ENCODE measurements around the gene RNF214. TPM values are rescaled to one million over a fixed set of nuclear protein-coding genes. Genes with fewer than 3 reads are reported as not detected.

RNF214 gene
- total and polyA plus RNA-seq, 2 of the 13 experiments (the other 11 are each of a cell fraction or from before 2014, with no cell fraction given) = 10.7 to 12.6 TPM

DNA sequence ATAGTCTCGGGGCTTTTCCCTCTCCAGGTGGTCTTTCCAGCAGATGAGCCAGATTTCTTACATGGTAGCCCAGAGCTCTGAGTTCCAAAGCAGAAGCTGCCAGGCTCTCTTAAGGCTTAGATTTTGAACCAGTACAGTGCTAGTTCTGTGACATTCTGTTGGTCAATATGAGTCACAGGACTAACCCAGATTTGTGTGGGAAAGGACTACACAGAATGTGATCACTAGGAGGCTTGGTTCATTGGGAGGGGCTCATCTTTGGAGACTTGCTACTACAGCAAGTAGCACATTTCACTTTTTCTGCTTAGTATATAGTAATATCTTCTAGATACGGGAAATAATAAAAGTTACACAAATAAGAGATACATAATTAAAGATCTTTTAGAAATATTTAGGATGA, 24.1 kb downstream of the RNF214 start:
- no peak for DNase-seq (ENCODE audit: low spot score)
- no peaks in the 10 kb centered on the region for H3K27me3 ChIP-seq (ENCODE audit: control insufficient read depth in 1 of 2, insufficient read depth in 2 of 2, low read length in 2 of 2)
- no peaks in the 10 kb centered on the region for H3K79me2 ChIP-seq (ENCODE audit: insufficient read depth, low read length)
- H3K9ac ChIP-seq (ENCODE audit: insufficient read depth, low read depth, low read length) = no peak overlapping the region
- H3K36me3 ChIP-seq (replicated peaks in 1 of 2; ENCODE audit: control insufficient read depth in 1 of 2, insufficient read depth in 2 of 2, low read length in 2 of 2) = peaks cover 2 to 3% of the 10 kb centered on the region in 2 experiments; a peak in 3 of 5 replicates
- intact Hi-C loops (cut with micrococcal nuclease; ENCODE audit: unreplicated experiment) = no loop called here
- CTCF ChIA-PET (ENCODE audit: low intra/inter-chr PET ratio, low total read pairs) = no interaction called here
- BruUV-seq (replicated peaks) = no TSS peak
- no peak for FAIRE-seq
- no peak for ATAC-seq
- H3K4me1 ChIP-seq (ENCODE audit: insufficient read depth, low read length) = no peaks in the 10 kb centered on the region
- no peak overlapping the region for H3K4me3 ChIP-seq (replicated peaks in 1 of 3; ENCODE audit: insufficient read depth in 1 of 3, low read depth in 2 of 3, low read length in 3 of 3)
- POLR2A ChIA-PET = no interaction called here
- H3K4me2 ChIP-seq (ENCODE audit: low read depth, low read length) = no peak overlapping the region
- H3K9me3 ChIP-seq (ENCODE audit: low read length) = no peaks in the 10 kb centered on the region
- WGBS (ENCODE audit: low lambda C conversion rate) = 50% methylated on average over 2 of the region's 2 CpGs
- H2AFZ ChIP-seq (ENCODE audit: low read length) = no peak overlapping the region
- TF ChIP-seq MED1 (CRISPR knock-in tag; IDR thresholded peaks at IDR 0.05) (no peak), ELF4 (CRISPR knock-in tag; IDR thresholded peaks at IDR 0.05; ENCODE audit: borderline replicate concordance) (no peak), RXRB (CRISPR knock-in tag; IDR thresholded peaks at IDR 0.05; ENCODE audit: borderline replicate concordance) (no peak), NFYC (CRISPR knock-in tag; IDR thresholded peaks at IDR 0.05) (no peak), ZNF260 (CRISPR knock-in tag; IDR thresholded peaks at IDR 0.05; ENCODE audit: borderline replicate concordance, low read depth) (no peak), NR2F2 (IDR thresholded peaks at IDR 0.05; ENCODE audit: borderline replicate concordance, low read depth) (no peak), FOXA3 (CRISPR knock-in tag; IDR thresholded peaks at IDR 0.05) (no peak), ZNF644 (CRISPR knock-in tag; IDR thresholded peaks at IDR 0.05; ENCODE audit: low read depth) (no peak), RBM22 (optimal IDR thresholded peaks at IDR 0.05; ENCODE audit: low read length) (no peak), SYNCRIP (IDR thresholded peaks at IDR 0.05; ENCODE audit: insufficient read depth, low read depth, low read length) (no peak), TSC22D2 (CRISPR knock-in tag; IDR thresholded peaks at IDR 0.05; ENCODE audit: borderline replicate concordance) (no peak), ZNF605 (CRISPR knock-in tag; IDR thresholded peaks at IDR 0.05) (no peak), ZNF761 (CRISPR knock-in tag; conservative IDR thresholded peaks at IDR 0.05) (no peak), YY1 (IDR thresholded peaks at IDR 0.05; ENCODE audit: insufficient read depth, insufficient replicate concordance, low read depth, low read length) (no peak), RFX5 (IDR thresholded peaks at IDR 0.05; ENCODE audit: low read depth, low read length) (no peak)
- TF ChIP-seq, protein P1, sequence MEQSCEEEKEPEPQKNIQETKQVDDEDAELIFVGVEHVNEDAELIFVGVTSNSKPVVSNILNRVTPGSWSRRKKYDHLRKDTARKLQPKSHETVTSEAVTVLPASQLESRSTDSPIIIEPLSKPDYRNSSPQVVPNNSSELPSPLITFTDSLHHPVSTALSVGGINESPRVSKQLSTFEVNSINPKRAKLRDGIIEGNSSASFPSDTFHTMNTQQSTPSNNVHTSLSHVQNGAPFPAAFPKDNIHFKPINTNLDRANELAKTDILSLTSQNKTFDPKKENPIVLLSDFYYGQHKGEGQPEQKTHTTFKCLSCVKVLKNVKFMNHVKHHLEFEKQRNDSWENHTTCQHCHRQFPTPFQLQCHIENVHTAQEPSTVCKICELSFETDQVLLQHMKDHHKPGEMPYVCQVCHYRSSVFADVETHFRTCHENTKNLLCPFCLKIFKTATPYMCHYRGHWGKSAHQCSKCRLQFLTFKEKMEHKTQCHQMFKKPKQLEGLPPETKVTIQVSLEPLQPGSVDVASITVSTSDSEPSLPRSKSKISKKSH (CRISPR knock-in tag; IDR thresholded peaks at IDR 0.05; ENCODE audit: borderline replicate concordance) = no peak
- TF ChIP-seq, protein P2, sequence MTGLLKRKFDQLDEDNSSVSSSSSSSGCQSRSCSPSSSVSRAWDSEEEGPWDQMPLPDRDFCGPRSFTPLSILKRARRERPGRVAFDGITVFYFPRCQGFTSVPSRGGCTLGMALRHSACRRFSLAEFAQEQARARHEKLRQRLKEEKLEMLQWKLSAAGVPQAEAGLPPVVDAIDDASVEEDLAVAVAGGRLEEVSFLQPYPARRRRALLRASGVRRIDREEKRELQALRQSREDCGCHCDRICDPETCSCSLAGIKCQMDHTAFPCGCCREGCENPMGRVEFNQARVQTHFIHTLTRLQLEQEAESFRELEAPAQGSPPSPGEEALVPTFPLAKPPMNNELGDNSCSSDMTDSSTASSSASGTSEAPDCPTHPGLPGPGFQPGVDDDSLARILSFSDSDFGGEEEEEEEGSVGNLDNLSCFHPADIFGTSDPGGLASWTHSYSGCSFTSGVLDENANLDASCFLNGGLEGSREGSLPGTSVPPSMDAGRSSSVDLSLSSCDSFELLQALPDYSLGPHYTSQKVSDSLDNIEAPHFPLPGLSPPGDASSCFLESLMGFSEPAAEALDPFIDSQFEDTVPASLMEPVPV (CRISPR knock-in tag; IDR thresholded peaks at IDR 0.05) = no peak
- H3K27ac ChIP-seq (ENCODE audit: extremely low read length, insufficient read depth, low read length) = no peak overlapping the region
- in situ Hi-C loops (cut with HindIII; ENCODE audit: extremely low pct_ligation_motif_present, low pct_unique_long_range_greater_than_20kb) = no loop called here
- H4K20me1 ChIP-seq (ENCODE audit: insufficient read depth, low read length) = no peaks in the 10 kb centered on the region

Data from HepG2 (cell line).